Measurements from ENCODE around the gene ZNF593. TPM values are rescaled to one million over a fixed set of nuclear protein-coding genes. Genes with fewer than 3 reads are reported as not detected.

ZNF593 gene
- total and polyA plus RNA-seq, 8 donors, result 10.6 to 138 (median 74.1) TPM; not detected in 1

DNA sequence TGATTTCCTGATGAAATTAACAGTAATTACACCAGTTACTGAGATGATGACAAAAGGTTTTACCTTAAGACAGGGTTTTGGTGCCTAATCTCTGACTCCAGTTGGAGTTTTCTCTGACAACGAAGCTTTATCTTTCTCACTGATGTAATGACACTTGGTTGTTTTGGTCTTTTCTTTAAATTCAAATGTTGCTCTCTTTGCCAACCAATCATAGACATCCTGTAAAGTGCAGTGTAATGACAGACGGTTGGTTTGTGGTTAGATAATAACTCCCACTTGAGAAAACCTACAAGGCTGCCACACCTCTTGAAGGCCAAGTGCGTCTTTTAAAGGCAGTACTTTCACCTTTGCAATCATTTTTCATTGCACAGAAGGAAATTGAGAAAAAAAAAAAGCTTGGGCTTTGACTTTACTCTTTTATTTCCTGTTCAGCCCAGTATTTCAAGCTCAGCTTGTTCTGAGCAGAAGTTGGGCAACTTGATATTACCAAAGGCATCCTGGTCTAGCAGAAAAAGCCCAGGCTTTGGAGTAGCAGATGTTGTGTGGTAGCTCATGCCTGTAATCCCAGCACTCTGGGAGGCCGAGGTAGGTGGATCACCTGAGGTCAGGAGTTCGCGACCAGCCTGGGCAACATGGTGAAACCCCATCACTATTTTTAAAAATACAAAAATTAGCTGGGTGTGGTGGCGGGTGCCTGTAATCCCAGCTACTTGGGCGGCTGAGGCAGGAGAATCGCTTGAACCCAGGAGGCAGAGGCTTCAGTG is 43.2 kb upstream of the ZNF593 start:
- Histone ChIP-seq H3K9me3 (no peaks in the 10 kb centered on the region), H3K27ac (peak overlapping the region; percentile 74 to 94 (median 85)), H3K27me3 (no peaks in the 10 kb centered on the region), H3K4me1 (peaks cover 22 to 69% (median 46%) of the 10 kb centered on the region in 4 donors), H3K36me3 (peaks cover 0 to 14% (median 0%) of the 10 kb centered on the region in 4 donors), H3K4me3 (peak overlapping the region in 1 of 4 donors; percentile 17)
- TF ChIP-seq EP300 (IDR thresholded peaks at IDR 0.05), result no peak
- TF ChIP-seq POLR2AphosphoS5 (IDR thresholded peaks at IDR 0.05), result peak in 2 of 3 donors; percentile 47 to 79
- intact Hi-C loops (cut with DNase I; ENCODE audit: low total_unique reads), result no loop called here
- 32 to 56% (median 43%) methylated on average over 9 of the region's 9 CpGs for WGBS, 5 donors
- DNase-seq, result peak; percentile 56 to 85

DNA sequence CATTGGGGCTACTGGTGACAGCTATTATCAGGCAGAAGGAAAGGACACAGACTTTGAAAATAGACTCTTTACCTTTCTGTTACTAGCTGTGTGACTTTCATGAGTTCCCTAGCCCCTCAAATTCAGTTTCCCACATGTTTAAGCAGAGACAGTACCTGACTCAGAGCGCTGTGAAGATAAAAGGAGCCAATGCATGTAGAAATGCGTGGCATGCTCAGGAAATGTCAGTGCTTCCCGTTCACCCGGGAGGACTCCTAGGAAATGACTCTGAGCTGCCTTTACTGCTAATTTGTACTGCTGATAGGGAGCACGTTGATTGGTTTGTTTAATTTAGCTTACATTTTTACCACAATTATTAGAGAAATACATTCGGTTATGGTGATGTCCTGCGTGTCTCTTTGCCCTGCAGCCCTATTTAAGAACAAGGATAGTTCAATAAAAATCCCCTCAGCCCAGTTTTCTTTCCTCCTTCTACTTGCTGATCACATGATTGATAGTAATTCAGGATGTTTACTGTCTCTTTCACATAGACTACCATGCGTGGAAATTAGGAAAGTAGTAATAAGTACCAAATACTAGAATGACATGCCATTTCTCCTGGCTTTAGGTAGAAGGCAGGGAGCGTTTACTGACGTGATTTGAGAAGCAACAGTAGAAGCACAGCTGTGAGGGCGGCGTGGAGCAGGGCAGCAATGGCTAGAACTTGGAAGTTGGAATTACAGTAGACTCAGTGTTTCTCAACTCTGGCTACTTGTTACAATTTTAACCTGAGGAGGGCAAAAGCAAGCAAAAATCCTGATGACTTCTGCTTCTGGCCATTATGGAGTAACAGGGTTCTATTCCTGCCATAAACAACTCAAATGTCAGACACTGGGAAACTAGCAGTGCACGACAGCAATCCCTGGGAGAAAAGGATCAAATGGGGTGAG is 42.2 kb upstream of the ZNF593 start:
- intact Hi-C loops (cut with DNase I; ENCODE audit: low total_unique reads), result no loop called here
- no peak for TF ChIP-seq POLR2A (IDR thresholded peaks at IDR 0.05)
- TF ChIP-seq POLR2AphosphoS5 (IDR thresholded peaks at IDR 0.05), result peak in 1 of 3 donors; percentile 11
- no peak for TF ChIP-seq EP300 (IDR thresholded peaks at IDR 0.05)
- TF ChIP-seq, protein P1, sequence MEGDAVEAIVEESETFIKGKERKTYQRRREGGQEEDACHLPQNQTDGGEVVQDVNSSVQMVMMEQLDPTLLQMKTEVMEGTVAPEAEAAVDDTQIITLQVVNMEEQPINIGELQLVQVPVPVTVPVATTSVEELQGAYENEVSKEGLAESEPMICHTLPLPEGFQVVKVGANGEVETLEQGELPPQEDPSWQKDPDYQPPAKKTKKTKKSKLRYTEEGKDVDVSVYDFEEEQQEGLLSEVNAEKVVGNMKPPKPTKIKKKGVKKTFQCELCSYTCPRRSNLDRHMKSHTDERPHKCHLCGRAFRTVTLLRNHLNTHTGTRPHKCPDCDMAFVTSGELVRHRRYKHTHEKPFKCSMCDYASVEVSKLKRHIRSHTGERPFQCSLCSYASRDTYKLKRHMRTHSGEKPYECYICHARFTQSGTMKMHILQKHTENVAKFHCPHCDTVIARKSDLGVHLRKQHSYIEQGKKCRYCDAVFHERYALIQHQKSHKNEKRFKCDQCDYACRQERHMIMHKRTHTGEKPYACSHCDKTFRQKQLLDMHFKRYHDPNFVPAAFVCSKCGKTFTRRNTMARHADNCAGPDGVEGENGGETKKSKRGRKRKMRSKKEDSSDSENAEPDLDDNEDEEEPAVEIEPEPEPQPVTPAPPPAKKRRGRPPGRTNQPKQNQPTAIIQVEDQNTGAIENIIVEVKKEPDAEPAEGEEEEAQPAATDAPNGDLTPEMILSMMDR (IDR thresholded peaks at IDR 0.05), result no peak
- Histone ChIP-seq H3K4me1 (peaks cover 22 to 59% (median 41%) of the 10 kb centered on the region in 4 donors), H3K36me3 (peaks cover 0 to 6% (median 0%) of the 10 kb centered on the region in 4 donors), H3K4me3 (peak overlapping the region in 1 of 4 donors; percentile 17), H3K9me3 (no peaks in the 10 kb centered on the region), H3K27ac (peak overlapping the region; percentile 74 to 94 (median 85)), H3K27me3 (peaks cover 0 to 3% (median 0%) of the 10 kb centered on the region in 3 donors)
- 23 to 39% (median 30%) methylated on average over 13 of the region's 13 CpGs for WGBS, 5 donors
- DNase-seq, result peak in 1 of 2 donors; percentile 32

DNA sequence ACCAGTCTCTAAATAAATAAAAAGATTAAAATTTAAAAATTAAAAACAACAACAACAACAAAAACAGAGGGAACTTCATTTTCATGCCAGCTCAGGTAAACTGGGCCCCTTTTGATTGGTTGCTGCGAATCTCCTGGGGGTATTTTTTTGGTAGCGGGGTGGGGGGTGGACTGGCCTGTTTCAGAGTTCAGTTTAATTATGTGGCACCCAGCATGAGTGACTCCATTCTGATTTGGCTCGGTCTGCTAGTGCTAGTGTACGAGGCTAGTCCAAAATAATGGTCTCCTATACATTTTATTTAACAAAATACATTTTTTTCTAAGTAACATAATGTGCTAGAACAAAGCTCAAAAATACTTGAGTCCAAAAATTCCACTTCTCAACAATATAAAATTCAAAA is 39.9 kb upstream of the ZNF593 start:
- TF ChIP-seq EP300 (IDR thresholded peaks at IDR 0.05) (no peak), POLR2AphosphoS5 (IDR thresholded peaks at IDR 0.05) (no peak), POLR2A (IDR thresholded peaks at IDR 0.05) (no peak)
- TF ChIP-seq, protein P1 (IDR thresholded peaks at IDR 0.05), result no peak
- Histone ChIP-seq H3K4me1 (peaks cover 19 to 36% (median 25%) of the 10 kb centered on the region in 4 donors), H3K36me3 (no peaks in the 10 kb centered on the region), H3K9me3 (no peaks in the 10 kb centered on the region), H3K27ac (no peak overlapping the region), H3K4me3 (no peak overlapping the region), H3K27me3 (peaks cover 0 to 7% (median 0%) of the 10 kb centered on the region in 3 donors)
- intact Hi-C loops (cut with DNase I; ENCODE audit: low total_unique reads), result no loop called here
- WGBS, 5 donors, result 95 to 98% (median 96%) methylated on average over 4 of the region's 4 CpGs
- DNase-seq, result no peak

DNA sequence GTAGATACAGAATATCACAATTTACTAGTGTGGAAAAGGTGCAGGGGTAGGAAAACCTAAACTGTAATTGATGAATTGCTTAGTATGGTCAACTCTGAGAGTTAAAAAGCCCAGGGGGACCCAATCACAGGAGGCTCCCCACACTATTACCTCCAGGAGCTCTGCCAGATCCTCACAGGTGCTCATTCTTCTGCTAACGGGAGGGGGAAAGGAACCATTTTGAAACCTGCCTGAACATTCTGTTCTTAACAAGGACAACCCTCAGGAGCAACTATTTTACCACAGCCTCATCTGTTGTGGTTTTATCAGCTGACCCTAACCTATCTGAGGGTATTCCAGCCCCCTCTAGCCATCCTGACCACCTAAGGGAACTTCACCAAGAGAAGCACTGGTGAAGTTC is 39.0 kb upstream of the ZNF593 start:
- H3K4me3 ChIP-seq, result no peak overlapping the region
- intact Hi-C loops (cut with DNase I; ENCODE audit: low total_unique reads), result no loop called here
- TF ChIP-seq, protein P1 (IDR thresholded peaks at IDR 0.05), result no peak
- TF ChIP-seq EP300 (IDR thresholded peaks at IDR 0.05) (no peak), POLR2A (IDR thresholded peaks at IDR 0.05) (no peak), POLR2AphosphoS5 (IDR thresholded peaks at IDR 0.05) (no peak)
- no peaks in the 10 kb centered on the region for H3K9me3 ChIP-seq
- H3K36me3 ChIP-seq, result no peaks in the 10 kb centered on the region
- peaks cover 0 to 7% (median 0%) of the 10 kb centered on the region in 3 donors for H3K27me3 ChIP-seq
- peaks cover 17 to 27% (median 20%) of the 10 kb centered on the region in 4 donors for H3K4me1 ChIP-seq
- no peak for DNase-seq
- no peak overlapping the region for H3K27ac ChIP-seq
- WGBS, 5 donors, result 38 to 67% (median 53%) methylated on average over 1 of the region's 1 CpG

Data from stomach (tissue), 9 donors.